ENCODE measurements around the gene NXPE1.
"Not testable (repeated sequence)": the region's sequence is repeated elsewhere in the genome, so short reads cannot be mapped to it uniquely, and the experiment has no call there.

NXPE1 gene

GRCh38 chr11:114559425-114560310 is at the start of gene NXPE1:
Gene NXPE1, minus strand, starts transcription at chr11:114559881. Its CDS starts 8,680 bp downstream, at chr11:114551201.
- DNase-seq = no peak

DNA sequence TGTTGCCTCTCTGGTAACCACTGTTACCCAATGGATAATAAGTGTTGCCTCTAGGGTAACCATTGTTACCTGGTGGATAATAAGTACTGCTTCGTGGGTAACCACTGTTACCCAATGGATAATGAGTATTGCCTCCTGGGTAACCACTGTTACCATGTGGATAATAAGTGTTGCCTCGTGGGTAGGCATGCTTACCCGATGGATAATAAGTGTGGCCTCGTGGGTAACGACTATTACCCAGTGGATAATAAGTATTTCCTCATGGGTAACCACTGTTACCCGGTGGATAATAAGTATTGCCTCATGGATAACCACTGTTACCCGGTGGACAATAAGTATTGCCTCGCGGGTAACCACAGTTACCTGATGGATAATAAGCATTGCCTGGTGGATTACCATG is 49.7 kb upstream of the NXPE1 start:
- DNase-seq = no peak

DNA sequence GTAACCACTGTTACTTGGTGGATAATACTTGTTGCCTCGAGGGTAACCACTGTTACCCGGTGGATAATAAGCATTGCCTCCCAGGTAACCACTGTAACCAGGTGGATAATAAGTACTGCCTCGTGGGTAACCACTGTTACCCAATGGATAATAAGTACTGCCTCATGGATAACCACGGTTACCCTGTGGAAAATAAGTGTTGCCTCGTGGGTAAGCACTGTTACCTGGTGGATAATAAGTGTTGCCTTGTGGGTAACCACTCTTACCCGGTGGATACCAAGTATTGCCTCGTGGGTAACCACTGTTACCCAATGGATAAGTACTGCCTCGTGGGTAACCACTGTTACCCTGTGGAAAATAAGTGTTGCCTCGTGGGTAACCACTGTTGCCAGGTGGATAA is 48.9 kb upstream of the NXPE1 start:
- DNase-seq = not testable (repeated sequence)

GRCh38 chr11:114607753-114608459 is 48.2 kb upstream of the NXPE1 start:
- no peak for DNase-seq

GRCh38 chr11:114606802-114607075 is 47.1 kb upstream of the NXPE1 start:
- not testable (repeated sequence) for DNase-seq

- no peak for DNase-seq
These were observed 46.5 kb upstream of the NXPE1 start for GRCh38 chr11:114606003-114606801.

- DNase-seq = no peak
These were observed 45.7 kb upstream of the NXPE1 start for GRCh38 chr11:114605370-114605769.

DNA sequence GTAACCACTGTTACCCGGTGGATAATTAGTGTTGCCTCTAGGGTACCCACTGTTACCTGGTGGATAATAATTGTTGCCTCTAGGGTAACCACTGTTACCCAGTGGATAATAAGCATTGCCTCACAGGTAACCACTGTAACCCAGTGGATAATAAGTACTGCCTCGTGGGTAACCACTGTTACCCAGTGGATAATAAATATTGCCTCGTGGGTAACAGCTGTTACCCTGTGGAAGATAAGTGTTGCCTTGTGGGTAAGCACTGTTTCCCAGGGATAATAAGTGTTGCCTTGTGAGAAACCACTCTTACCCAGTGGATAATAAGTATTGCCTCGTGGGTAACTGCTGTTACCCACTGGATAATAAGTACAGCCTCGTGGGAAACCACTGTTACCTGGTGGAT is 45.2 kb upstream of the NXPE1 start:
- DNase-seq = no peak

DNA sequence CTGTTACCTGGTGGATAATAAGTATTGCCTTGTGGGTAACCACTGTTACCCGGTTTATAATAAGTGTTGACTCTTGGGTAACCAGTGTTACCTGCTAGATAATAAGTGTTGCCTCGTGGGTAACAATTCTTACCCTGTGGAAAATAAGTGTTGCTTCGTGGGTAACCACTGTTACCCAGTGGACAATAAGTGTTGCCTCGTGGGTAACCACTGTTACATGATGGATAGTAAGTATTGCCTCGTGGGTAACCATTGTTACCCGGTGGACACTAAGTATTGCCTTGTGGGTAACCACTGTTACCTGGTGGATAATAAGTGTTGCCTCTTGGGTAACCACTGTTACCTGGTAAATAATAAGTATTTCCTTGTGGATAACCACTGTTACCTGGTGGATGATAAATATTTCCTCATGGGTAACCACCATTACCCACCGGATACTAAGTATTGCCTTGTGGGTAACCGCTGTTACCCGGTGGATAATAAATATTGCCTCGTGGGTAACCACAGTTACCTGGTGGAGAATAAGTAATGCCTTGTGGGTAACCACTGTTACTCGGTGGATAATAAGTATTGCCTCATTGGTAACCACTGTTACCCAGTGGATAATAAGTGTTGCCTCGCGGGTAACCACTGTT is 44.6 kb upstream of the NXPE1 start:
- no peak for DNase-seq

DNA sequence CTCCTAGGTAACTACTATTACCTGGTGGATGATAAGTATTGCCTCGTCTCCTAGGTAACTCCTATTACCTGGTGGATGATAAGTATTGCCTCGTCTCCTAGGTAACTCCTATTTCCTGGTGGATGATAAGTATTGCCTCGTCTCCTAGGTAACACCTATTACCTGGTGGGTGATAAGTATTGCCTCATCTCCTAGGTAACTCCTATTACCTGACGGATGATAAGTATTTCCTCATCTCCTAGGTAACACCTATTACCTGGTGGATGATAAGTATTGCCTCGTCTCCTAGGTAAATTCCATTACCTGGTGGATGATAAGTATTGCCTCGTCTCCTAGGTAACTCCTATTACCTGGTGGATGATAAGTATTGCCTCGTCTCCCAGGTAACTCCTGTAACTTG is 43.5 kb upstream of the NXPE1 start:
- DNase-seq = not testable (repeated sequence)

DNA sequence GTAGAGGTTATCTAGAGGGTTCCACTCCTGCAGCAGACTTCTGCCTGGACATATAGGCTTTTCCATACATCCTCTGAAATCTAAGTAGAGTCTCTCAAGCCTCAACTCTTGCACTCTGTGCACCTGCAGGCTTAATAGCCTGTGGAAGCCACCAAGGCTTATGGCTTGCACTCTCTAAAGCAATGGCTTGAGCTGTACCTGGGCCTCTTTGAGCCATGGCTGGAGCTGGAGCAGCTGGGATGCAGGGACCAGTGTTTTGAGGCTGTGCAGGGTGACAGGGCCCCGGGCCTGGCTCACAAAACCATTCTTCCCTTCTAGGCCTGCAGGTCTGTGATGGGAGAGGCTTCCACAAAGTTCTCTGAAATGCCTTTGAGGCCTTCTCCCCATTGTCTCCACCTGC is 38.8 kb upstream of the NXPE1 start:
- no peak for DNase-seq

- DNase-seq = no peak
These were observed 36.7 kb upstream of the NXPE1 start for GRCh38 chr11:114596175-114596919.

- no peak for DNase-seq
These were observed 35.9 kb upstream of the NXPE1 start, which contains the start of gene NXPE4 for GRCh38 chr11:114595571-114595970. Gene NXPE4, minus strand, starts transcription at chr11:114595786. Its CDS starts 1,027 bp downstream, at chr11:114594759.

DNA sequence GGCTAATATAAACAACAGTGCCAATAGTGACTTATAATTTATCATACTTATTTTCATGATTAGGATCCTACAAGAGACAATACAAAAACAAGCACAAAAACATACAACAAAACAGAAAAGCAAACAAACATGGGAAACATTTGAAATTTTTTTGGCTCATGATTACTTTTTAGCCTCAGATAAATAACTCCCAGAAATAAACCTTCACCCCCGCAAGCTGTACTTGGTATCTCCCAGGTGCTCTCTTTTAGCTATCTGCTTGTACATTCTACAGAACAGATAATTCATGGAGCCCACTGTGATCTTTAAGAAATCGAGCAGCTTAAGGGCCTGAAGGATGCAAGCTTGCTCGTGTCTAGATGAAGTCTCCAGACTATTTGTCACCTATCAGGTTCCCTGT is 35.0 kb upstream of the NXPE1 start:
- no peak for DNase-seq

DNA sequence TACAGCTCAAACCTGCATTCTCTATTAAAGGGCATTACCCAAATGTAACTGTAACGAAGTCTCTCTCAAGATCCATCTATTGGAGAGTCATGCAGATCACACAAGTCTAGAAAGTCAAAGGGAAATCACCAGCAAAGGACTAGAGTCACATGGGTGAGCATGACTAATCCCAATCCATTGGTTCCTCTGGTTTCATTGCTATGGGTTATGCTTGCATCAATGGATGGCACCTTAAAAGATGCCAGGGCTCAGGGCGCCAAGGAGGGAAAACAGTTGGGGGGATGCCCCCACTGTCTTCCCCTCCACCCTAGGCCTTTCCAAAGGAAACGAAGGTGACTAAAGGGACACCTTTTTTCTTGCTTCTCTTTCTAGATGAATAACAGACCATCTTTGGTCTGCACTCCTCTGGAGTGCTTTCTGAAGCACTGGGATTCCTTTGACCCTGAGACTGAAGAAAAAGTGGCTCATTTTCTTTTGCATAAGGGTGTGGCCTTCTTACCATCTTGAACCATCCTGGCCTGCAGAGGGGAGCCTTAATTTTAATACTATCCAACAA is 27.8 kb upstream of the NXPE1 start:
- no peak for DNase-seq

DNA sequence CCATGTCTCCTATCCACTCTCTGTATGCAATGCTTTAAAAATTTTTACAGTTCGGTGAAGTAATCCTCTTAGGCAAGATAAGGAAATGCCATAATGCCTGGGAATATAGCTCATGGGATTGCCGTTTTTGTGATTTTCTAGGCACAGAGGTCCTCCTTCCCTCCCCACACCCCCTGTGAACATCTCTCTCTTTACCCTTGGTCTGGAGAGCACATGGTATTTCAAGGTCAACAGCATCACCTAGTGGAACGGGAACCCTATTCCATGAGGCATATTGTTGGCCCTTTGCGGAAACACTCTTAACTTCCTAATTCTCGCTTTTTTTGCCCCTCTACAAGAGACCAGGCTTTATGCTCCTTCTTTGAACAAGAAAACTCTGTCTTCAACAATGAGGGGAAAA is 27.1 kb upstream of the NXPE1 start:
- DNase-seq = no peak

GRCh38 chr11:114571712-114572111 is 12.0 kb upstream of the NXPE1 start:
- no peak for DNase-seq

GRCh38 chr11:114569801-114570200 is 10.1 kb upstream of the NXPE1 start:
- DNase-seq = no peak

DNA sequence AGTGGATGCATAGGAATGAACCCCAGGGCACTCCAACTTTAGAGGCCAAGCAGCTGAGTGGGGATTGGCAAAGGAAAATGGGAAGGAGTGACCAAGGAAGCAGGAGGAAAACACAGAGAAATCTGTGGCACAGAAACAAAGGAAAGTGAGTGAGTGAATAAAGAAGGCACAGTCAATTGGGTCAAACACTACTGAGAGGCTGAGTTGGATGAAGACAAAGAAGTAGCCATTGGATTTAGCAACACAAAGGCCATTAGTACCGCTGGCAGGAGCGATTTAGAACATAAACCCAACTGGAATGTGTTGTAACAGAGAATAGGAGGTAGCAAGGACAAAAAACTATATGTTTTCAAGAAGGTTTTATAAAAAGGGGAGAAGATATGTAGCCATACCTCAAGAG is 6.6 kb upstream of the NXPE1 start:
- DNase-seq = no peak

DNA sequence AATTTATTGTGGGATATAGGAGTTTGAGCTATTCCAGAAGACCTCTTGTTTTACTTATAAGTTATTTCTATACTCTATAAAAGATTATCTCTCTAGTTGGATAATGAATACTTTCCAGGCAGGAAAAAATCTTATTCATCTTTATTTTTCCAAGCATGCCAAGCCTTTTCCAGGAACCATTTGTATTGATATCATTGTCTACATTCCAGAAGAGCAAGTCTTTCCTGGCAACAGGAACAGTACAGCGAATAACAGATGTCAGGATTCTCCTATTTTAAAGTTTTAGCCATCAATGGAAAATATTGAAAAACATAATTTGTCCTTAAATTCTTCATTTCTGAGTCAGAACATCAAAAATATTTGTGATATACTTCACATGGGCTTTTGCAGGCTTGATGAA is 5.2 kb upstream of the NXPE1 start:
- no peak for DNase-seq

DNA sequence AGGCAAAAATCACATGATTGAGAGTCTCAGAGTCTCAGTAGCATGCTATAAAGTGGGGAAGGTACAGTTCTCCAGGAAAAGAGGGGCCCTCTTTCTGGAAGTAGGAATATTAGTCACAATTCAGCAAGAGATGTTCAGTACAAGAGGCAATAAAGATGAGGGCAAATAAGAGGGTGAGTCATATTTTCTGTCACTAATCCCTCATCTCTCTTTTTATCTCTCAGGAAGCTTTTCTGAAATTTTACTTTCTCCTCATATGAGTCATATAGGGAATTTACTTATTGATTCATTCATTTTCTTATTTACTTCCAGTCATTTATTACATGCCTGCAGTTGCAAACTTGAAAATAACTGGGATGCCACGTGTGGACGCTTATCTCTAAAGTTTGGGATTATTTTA is 3.4 kb upstream of the NXPE1 start:
- no peak for DNase-seq

Measured in DMS79 (cell line).